ENCODE measurements around the gene IL36B.

Gene IL36B

DNA sequence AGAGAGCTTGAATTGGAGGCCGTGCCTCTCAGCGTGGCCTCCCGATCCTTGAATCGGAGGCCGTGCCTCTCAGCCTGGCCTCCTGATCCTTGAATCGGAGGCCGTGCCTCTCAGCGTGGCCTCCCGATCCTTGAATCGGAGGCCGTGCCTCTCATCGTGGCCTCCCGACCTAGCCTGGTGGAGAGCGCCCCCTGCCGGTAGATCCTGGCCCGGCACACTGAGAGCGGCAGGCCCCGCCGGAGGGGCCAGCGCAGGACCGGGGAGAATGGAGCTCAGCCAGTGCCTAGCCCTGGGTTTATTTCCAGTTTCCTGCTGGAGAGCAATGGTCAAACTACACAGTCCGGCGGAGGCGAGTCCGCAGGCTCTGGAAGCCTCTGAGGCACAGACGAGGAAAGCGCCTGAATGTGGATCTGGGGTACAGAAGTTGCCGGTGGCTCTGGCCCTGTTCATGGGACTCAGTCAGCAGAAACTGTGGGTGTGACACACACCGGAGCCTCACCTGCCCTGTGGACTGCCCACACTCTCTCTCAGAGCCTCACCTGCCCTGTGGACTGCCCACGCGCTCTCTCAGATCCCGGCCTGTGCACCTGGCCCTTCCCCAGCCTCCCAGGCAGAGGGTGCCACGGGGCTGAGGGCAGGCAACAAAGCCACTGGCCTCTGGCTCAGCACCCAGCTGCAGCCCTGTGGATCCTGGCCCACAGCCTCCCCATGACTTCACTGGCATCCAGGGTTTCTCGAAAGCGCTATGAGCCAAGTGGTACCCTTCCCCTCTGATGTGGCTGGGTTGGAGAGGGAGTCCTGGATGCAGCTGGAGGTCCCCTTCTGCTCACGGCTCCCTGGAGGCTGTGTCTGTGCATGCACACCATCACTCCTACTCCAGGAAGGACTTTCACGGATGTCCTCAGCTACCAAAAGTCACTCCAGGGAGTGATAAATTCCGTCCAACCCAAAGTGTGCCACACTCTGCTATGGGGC is 1.5 kb downstream of the IL36B start:
- DNase-seq: no peak

- no peak for DNase-seq
Measured at GRCh38 chr2:113046465-113046864, 6.2 kb downstream of the IL36B start.

DNA sequence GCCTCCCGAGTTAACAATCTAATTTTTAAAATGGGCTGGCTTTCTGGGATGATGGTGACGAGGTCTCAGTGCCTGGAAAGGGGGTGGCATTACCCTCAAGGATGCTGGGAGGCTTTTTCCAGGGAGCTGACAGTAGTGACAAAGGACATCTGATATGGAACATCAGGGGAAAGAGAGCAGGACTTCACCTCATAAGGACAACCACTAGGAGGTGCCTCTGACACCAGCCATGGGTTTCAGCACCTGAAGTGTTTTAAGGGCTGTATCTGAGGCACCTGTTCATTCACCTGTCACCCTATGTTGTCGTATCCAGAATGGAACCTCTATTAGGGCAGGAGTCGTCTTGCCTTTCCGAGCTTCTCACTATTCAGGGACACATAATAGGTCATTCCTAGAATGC is 10.8 kb downstream of the IL36B start:
- DNase-seq: no peak

DNA sequence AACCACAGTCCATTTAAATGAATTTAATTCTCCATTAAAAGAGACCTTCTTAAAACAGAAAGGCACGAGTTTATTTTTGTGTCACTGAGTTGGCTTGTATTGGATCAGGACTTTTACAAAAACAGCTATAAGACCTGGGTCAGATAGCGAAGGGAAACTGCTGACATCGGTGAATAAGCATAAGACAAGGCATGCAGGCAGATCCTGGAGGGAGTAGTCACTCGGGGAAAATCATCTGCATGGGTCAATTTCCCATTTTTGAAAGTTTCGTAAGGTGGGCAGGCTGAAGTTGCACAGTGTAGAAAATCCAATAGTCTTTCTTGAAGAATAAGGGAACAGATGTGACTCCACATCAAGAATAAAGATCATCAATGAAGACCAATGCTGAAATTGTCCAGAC is 12.9 kb downstream of the IL36B start:
- no peak for DNase-seq

DNA sequence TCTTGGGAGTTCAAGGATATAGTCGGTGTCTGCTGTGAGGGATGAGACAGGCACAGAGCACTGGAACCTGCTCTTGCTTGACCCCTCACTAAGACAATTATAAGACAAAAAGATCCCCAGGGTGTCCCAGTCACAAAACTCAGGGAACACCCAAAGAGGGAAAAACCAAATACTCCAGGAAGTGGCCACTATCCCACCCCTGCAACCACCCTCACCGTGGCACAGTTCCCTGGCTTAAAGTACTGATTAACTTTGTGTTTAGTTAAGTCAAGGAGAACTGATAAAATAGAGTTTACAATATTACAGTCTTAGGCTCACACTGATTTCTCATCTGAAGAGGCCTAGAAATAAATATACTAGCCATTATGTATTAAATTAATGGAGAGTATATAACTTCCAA is 13.5 kb downstream of the IL36B start:
- no peak for DNase-seq

- DNase-seq: no peak
Measured at GRCh38 chr2:113038291-113038690, 14.4 kb downstream of the IL36B start.

DNA sequence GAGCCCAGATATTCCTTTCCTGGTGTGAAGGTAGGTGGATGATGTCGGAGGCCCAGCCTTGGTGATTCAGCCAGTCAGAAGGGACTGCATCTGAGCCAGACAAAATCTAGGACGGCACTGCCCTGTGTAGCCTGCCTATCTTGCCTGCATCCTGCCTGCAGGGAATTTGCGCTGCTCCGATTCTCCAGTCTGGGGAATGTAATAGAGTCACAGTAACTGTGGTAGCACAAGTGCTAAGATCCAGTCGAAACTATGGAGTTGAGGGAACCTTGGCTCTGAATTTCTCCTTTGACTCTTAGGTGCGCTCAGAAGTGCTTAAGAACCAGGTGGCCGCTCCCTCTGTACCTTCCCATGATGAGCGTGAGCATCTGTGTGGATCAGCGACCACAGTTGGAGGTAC is 15.9 kb downstream of the IL36B start:
- DNase-seq: no peak

- no peak for DNase-seq
Measured at GRCh38 chr2:113034016-113034415, 18.7 kb downstream of the IL36B start.

- DNase-seq: no peak
Measured at GRCh38 chr2:113032737-113033136, 19.9 kb downstream of the IL36B start.

DNA sequence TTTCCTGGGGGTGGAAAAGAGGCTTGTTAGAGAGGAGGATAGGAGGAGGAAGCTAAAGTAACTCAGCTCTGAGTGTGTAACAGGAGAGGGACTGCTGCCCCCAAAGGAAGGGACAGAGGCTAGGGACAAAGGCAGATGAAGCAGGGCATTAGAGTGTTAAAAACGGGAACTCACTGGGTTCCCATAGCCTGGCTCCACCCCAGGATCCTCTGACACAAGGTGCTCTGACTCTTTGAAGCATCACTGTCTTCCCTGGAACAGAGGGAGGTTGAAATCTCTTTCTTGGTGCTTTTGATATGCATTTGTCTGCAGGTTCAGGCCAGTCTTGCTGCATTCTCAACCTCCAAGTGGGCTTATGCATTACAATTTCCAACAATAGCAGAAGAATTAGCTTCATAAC is 24.6 kb downstream of the IL36B start:
- DNase-seq: no peak

- DNase-seq: no peak
Measured at GRCh38 chr2:113027691-113028090, 25.0 kb downstream of the IL36B start.

- no peak for DNase-seq
Measured at GRCh38 chr2:113025737-113026136, 26.9 kb downstream of the IL36B start.

GRCh38 chr2:113024764-113025163 is 27.9 kb downstream of the IL36B start:
- DNase-seq: no peak

DNA sequence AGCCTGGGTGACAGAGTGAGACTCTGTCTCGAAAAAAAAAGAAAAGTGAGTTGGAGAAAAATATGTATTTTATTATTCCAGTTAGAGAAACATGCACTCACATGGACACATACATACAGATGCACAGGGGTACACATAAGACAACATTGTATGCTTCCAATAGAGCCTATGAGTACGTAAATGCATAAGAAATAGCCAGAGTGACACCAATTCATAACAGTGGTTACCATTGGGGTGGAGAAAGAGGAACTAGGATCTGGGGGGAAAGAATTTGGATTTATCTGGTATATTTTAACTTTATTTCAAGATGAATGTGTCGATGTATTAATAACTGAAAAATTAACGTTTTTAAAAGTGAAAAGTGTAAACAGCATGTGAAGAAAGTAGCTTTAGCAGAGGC is 31.4 kb downstream of the IL36B start:
- DNase-seq: no peak

- no peak for DNase-seq
Measured at GRCh38 chr2:113018509-113018908, 34.2 kb downstream of the IL36B start.

- DNase-seq: no peak
Measured at GRCh38 chr2:113015655-113016054, 37.0 kb downstream of the IL36B start.

- DNase-seq: no peak
Measured at GRCh38 chr2:113015042-113015441, 37.6 kb downstream of the IL36B start.

- no peak for DNase-seq
Measured at GRCh38 chr2:113014067-113014466, 38.6 kb downstream of the IL36B start.

- no peak for DNase-seq
Measured at GRCh38 chr2:113013336-113013661, 39.4 kb downstream of the IL36B start.

- DNase-seq: no peak
Measured at GRCh38 chr2:113012436-113013335, 40.0 kb downstream of the IL36B start.

- DNase-seq: no peak
Measured at GRCh38 chr2:113011108-113011507, 41.6 kb downstream of the IL36B start.

DNA sequence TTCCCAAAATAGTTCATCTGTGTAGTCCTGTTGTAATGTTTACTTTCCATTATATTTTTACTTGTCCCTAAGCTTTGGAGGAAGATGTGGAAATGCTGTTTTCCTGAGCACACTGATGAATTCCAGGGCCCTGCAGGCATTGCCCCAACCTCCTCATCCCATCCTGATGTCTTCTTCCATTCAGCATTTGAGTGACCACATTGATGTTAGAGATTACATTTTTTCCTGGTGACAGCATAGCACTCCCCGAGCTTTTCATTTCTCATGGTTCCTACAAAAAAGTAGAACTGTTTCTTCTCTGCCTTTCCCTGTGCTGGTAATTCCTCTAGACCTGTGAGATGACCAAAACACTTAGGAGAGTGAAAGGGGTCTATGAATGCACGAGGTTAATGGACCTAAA is 42.6 kb downstream of the IL36B start:
- DNase-seq: no peak

DNA sequence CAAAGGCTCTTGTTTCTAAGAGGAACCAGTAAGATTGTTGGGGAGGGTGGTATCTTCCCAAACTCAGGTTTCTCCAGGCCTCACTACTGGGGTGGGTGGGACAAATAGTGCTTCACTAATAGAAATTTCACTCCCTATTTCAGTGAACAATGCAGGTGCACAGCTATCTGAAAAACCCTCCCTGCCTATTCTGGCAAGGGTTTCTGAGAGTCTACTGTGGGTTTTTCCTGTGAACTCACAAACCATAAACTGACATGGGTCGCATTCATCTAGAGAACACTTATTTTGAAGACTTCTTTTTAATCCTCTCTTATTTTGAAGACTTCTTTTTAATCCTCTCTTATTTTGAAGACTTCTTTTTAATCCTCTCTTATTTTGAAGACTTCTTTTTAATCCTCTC is 43.0 kb downstream of the IL36B start:
- DNase-seq: no peak

DNA sequence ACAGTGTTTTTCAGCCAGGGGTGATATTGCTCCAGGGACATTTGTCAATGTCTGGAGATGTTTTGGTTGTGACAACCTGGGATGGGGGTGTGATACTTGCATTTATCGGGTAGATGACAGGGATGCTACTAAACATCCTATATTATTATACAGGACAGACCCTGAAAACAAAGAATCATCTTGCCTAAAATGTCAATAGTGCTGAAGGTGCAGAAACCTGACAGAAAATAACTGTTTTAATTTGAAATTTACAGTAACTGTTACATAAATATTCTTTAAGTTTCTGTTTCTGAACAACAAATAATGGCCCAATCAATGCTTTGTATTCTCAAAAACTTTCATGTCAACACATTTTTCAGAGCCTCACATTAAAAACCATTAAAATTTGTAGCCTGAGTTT is 45.4 kb downstream of the IL36B start:
- no peak for DNase-seq

Measured in CD4-positive, alpha-beta T cell treated with Interleukin-10 for 1 hour (primary cell).